ENCODE data around the gene NMRK1. TPM values are rescaled to one million over a fixed set of nuclear protein-coding genes. Genes with fewer than 3 reads are reported as not detected.

The NMRK1 gene
- total RNA-seq, 3 donors from 2014 or later: 14.0 to 27.2 (median 19.0) TPM

GRCh38 chr9:75017378-75017777, 70.6 kb downstream of the NMRK1 start:
- H3K4me3 ChIP-seq: no peak overlapping the region
- H3K36me3 ChIP-seq (ENCODE audit: low read depth): no peaks in the 10 kb centered on the region
- DNase-seq (no peak), ATAC-seq (peak; percentile 62)
- H3K9me3 ChIP-seq: no peaks in the 10 kb centered on the region
- peaks cover 4% of the 10 kb centered on the region for H3K4me1 ChIP-seq (ENCODE audit: low read depth)
- intact Hi-C loops (cut with DNase I, micrococcal nuclease): no loop called here
- TF ChIP-seq, protein P1, sequence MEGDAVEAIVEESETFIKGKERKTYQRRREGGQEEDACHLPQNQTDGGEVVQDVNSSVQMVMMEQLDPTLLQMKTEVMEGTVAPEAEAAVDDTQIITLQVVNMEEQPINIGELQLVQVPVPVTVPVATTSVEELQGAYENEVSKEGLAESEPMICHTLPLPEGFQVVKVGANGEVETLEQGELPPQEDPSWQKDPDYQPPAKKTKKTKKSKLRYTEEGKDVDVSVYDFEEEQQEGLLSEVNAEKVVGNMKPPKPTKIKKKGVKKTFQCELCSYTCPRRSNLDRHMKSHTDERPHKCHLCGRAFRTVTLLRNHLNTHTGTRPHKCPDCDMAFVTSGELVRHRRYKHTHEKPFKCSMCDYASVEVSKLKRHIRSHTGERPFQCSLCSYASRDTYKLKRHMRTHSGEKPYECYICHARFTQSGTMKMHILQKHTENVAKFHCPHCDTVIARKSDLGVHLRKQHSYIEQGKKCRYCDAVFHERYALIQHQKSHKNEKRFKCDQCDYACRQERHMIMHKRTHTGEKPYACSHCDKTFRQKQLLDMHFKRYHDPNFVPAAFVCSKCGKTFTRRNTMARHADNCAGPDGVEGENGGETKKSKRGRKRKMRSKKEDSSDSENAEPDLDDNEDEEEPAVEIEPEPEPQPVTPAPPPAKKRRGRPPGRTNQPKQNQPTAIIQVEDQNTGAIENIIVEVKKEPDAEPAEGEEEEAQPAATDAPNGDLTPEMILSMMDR (IDR thresholded peaks at IDR 0.05): no peak

DNA sequence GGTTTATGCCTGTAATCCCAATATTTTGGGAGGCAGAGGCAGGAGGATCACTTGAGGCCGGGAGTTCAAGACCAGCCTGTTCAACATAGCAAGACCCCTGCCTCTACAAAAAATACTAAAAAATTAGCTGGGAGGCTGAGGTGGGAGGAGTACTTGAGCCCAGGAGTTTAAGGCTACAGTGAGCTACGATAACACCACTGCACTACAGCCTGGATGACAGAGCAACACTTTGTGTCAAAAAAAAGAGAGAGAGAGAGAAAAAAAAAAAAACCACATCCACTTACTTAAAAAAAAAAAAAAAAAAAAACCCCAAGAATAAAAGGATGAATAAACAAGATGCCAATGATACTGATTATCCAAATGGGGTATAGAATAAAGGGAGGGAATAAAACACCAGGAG, 74.2 kb downstream of the NMRK1 start:
- H3K36me3 ChIP-seq (ENCODE audit: low read depth): no peaks in the 10 kb centered on the region
- TF ChIP-seq, protein P1 (IDR thresholded peaks at IDR 0.05): no peak
- intact Hi-C loops (cut with DNase I, micrococcal nuclease): no loop called here
- ATAC-seq: no peak
- no peaks in the 10 kb centered on the region for H3K9me3 ChIP-seq
- peaks cover 4% of the 10 kb centered on the region for H3K4me1 ChIP-seq (ENCODE audit: low read depth)
- H3K4me3 ChIP-seq: no peak overlapping the region
- DNase-seq: no peak

Other genes starting within 250 kb of the NMRK1 start
- gene TRPM6, start 200.2 kb downstream of the NMRK1 start, total RNA-seq: 100 to 1,000 TPM in 1 of 3 donors, 10 to 100 TPM in 2; 39.3 to 125 (median 45.9) TPM
- gene C9orf40, start 135.2 kb downstream of the NMRK1 start, total RNA-seq: 1 to 10 TPM; 7.8 to 8.9 (median 7.8) TPM
- gene CARNMT1, start 59.9 kb downstream of the NMRK1 start, total RNA-seq: 10 to 100 TPM; 17.0 to 21.6 (median 18.8) TPM
- 10 to 100 TPM; 40.6 to 71.2 (median 63.9) TPM for gene OSTF1, start 359 bp upstream of the NMRK1 start, total RNA-seq